Coronary artery (tissue), 2 donors: ENCODE results near the gene TDG.

Source experiments
- DNase-seq: peaks from one replicate; pipeline ENCODE4 v3.0.0-alpha.2; 2017; ENCODE audit warnings: low spot score
- H3K27ac ChIP-seq, 2 donors: fragments of 200-600 bp; sonication (generic); one replicate each; pipeline ENCODE4 v1.5.1; 2016 to 2019
- H3K4me3 ChIP-seq: fragments of 200-600 bp; sonication (generic); 2 replicates; pipeline ENCODE4 v1.5.1; 2016; ENCODE audit warnings: mild to moderate bottlenecking, moderate library complexity
- CTCF ChIP-seq: fragments of 200-600 bp; sonication (generic); IDR thresholded peaks from one replicate; pipeline ENCODE4 v1.5.1; 2019; ENCODE audit warnings: antibody characterized with exemption

The TDG gene

GRCh38 chr12:103975368-103975767 is 9.7 kb downstream of the TDG start:
- TF ChIP-seq CTCF, result no peak
- Histone ChIP-seq H3K4me3 (no peak overlapping the region), H3K27ac (no peak overlapping the region)
- no peak for DNase-seq

DNA sequence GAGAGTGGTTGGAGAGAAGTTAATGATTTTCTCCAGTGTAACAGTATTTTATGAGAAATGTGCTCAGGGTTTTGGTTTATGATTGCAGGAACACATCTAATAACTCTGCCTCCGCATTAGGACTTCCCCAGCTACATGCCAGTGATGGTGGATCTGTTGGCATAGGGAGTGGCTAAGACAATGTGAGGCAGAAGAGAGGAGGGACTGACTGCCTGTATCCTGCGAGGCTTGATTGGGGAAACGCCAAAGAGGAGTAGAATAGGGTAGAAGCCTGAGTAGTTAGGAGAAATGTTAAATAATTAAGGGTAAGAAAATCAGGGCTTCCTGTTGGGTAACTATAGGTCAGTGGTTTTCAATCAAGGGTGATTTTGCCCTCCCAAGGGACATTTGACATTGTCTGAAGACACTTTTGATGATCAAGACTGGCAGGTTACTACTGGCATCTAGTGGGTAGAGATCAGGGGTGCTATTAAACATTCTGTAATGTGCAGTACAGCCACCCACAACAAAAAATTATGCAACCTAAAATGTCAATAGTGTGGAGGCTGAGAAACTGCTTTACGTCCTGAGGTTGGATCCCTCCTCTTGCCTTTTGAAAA is 12.8 kb downstream of the TDG start:
- TF ChIP-seq CTCF, result no peak
- Histone ChIP-seq H3K27ac (no peak overlapping the region), H3K4me3 (no peak overlapping the region)
- no peak for DNase-seq

DNA sequence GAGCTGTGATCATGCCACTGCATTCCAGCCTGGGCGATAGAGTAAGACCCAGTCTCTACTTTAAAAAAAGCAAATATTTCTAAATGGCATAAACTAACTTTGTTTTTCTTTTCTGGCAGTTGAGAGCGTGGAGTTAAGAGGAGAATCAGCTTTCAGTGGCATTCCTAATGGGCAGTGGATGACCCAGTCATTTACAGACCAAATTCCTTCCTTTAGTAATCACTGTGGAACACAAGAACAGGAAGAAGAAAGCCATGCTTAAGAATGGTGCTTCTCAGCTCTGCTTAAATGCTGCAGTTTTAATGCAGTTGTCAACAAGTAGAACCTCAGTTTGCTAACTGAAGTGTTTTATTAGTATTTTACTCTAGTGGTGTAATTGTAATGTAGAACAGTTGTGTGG is 21.2 kb downstream of the TDG start:
- no peak for DNase-seq
- Histone ChIP-seq H3K27ac (no peak overlapping the region), H3K4me3 (no peak overlapping the region)
- TF ChIP-seq CTCF, result no peak

GRCh38 chr12:103994235-103994634 is 28.6 kb downstream of the TDG start:
- TF ChIP-seq CTCF, result no peak
- no peak overlapping the region for H3K4me3 ChIP-seq
- H3K27ac ChIP-seq, result no peak overlapping the region
- no peak for DNase-seq

- DNase-seq, result no peak
- no peak for TF ChIP-seq CTCF
- no peak overlapping the region for H3K27ac ChIP-seq
- no peak overlapping the region for H3K4me3 ChIP-seq
Measured at GRCh38 chr12:103996595-103996994, 30.9 kb downstream of the TDG start.

GRCh38 chr12:103997286-103997900 is 31.7 kb downstream of the TDG start:
- H3K27ac ChIP-seq, result no peak overlapping the region
- no peak for TF ChIP-seq CTCF
- H3K4me3 ChIP-seq, result peak overlapping the region; percentile 10
- no peak for DNase-seq

- TF ChIP-seq CTCF, result no peak
- no peak for DNase-seq
- H3K27ac ChIP-seq, result no peak overlapping the region
- no peak overlapping the region for H3K4me3 ChIP-seq
Measured at GRCh38 chr12:103998976-103999375, 33.3 kb downstream of the TDG start.
